NB4 (cell line): Measurements from ENCODE around the gene NOX4.

Source experiments
- CTCF ChIP-seq: IDR thresholded peaks from one replicate; pipeline ENCODE4 v1.5.1; 2012; ENCODE audit warnings: low read depth, low read length
- MAX ChIP-seq: IDR thresholded peaks from 2 replicates; pipeline ENCODE4 v1.6.1; 2011; ENCODE audit warnings: low read depth, low read length
- POLR2A ChIP-seq: IDR thresholded peaks from 2 replicates; pipeline ENCODE4 v1.6.1; 2011; ENCODE audit warnings: mild to moderate bottlenecking; ENCODE audit not compliant: insufficient read length; ENCODE audit errors: extremely low read depth

GRCh38 chr11:89442801-89443200, 48.4 kb downstream of the NOX4 start:
- TF ChIP-seq CTCF (no peak), POLR2A (no peak), MAX (no peak)
